Activated T-cell treated with anti-CD3 and anti-CD28 coated beads, Interleukin-2, amount 50 U/mL, for 24 hours (primary cell): ENCODE results near the gene RNPC3.
"Not testable (repeated sequence)": the region's sequence is repeated elsewhere in the genome, so short reads cannot be mapped to it uniquely, and the experiment has no call there.

ENCODE experiments used
- DNase-seq: peaks from one replicate; pipeline ENCODE4 v3.0.0-alpha.2; 2020
- H3K27ac Mint-ChIP-seq: 2 replicates; pipeline ENCODE4 v1.8.0; 2020; ENCODE audit warnings: mild to moderate bottlenecking, mixed read lengths
- H3K27me3 Mint-ChIP-seq: 2 replicates; pipeline ENCODE4 v1.8.0; 2020; ENCODE audit warnings: mixed read lengths
- H3K36me3 Mint-ChIP-seq: 2 replicates; pipeline ENCODE4 v1.8.0; 2020; ENCODE audit warnings: low read depth, mixed read lengths
- H3K4me1 Mint-ChIP-seq: 2 replicates; pipeline ENCODE4 v1.8.0; 2020; ENCODE audit warnings: low read depth, mixed read lengths
- H3K4me3 Mint-ChIP-seq: 2 replicates; pipeline ENCODE4 v1.8.0; 2020; ENCODE audit warnings: mild to moderate bottlenecking, moderate library complexity, mixed read lengths
- H3K9me3 Mint-ChIP-seq: 2 replicates; pipeline ENCODE4 v1.8.0; 2020; ENCODE audit warnings: mixed read lengths

The RNPC3 gene

DNA sequence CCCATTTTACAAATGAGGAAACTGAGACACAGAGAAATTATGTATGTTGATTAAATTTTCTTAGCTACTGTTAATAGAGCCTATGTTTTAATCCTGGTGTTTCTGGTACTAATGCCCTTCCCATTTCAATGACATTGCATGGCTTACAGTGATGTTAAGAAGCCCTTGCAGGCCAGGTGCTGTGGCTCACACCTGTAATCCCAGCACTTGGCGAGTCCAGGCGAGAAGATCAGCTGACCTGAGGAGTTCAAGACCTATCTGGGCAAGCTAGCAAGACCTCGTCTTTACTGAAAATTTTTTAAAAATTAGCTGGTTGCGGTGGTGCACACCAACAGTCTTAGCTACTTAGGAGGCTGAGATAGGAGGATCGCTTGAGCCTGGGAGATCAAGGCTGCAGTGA, 51.3 kb downstream of the RNPC3 start:
- H3K27ac Mint-ChIP-seq, H3K4me3 Mint-ChIP-seq, H3K9me3 Mint-ChIP-seq, H3K4me1 Mint-ChIP-seq, H3K27me3 Mint-ChIP-seq, DNase-seq: not testable (repeated sequence)
- H3K36me3 Mint-ChIP-seq: peaks cover 41% of the 10 kb centered on the region

- peaks cover 17% of the 10 kb centered on the region for H3K36me3 Mint-ChIP-seq
- H3K9me3 Mint-ChIP-seq: no peaks in the 10 kb centered on the region
- H3K27ac Mint-ChIP-seq: no peak overlapping the region
- no peaks in the 10 kb centered on the region for H3K4me1 Mint-ChIP-seq
- no peak for DNase-seq
- no peaks in the 10 kb centered on the region for H3K27me3 Mint-ChIP-seq
- no peak overlapping the region for H3K4me3 Mint-ChIP-seq
Observed at GRCh38 chr1:103582464-103582863, 57.0 kb downstream of the RNPC3 start.

DNA sequence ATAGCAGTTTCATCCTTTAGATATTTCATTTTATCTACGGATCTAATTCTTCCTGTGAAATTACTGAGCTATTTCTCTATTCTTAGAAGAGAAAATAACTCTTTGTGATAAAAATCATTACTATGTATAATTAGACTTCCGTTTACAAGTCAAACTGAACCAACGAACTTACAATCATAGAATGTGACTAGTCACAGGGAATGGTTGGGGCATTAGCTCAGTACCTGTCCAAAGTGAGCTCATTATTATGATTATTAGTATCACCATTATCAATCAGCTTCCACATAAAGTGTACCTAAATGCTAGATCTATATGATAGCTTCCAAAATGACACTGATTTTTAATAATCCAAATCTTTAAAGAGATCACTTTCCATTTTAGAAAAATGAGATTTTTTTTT, 58.4 kb downstream of the RNPC3 start:
- Mint-ChIP-seq H3K4me3 (no peak overlapping the region), H3K9me3 (peaks cover 3% of the 10 kb centered on the region), H3K27ac (no peak overlapping the region), H3K27me3 (peaks cover 2% of the 10 kb centered on the region), H3K4me1 (no peaks in the 10 kb centered on the region), H3K36me3 (peaks cover 9% of the 10 kb centered on the region)
- no peak for DNase-seq

DNA sequence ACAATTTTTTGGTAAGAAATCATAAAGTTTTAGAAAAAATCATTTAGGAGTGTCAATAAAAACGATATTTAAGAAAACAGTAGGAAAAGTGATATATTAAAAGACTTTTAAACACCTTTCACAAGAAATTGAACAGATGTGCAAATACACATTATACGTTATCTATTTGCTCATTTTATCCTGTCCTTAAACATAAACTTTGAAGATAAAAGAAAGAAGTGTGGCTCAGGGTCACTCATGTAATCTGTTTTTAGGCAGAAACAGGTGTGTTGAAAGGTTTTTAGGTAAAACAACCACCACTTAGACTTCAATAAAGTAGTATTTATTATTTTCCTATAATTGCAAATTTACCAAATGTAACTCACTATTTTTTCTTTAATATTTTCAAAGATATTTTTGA, 59.0 kb downstream of the RNPC3 start:
- peaks cover 5% of the 10 kb centered on the region for H3K36me3 Mint-ChIP-seq
- H3K9me3 Mint-ChIP-seq: peaks cover 8% of the 10 kb centered on the region
- peaks cover 6% of the 10 kb centered on the region for H3K27me3 Mint-ChIP-seq
- DNase-seq: no peak
- no peaks in the 10 kb centered on the region for H3K4me1 Mint-ChIP-seq
- H3K27ac Mint-ChIP-seq: no peak overlapping the region
- H3K4me3 Mint-ChIP-seq: no peak overlapping the region

DNA sequence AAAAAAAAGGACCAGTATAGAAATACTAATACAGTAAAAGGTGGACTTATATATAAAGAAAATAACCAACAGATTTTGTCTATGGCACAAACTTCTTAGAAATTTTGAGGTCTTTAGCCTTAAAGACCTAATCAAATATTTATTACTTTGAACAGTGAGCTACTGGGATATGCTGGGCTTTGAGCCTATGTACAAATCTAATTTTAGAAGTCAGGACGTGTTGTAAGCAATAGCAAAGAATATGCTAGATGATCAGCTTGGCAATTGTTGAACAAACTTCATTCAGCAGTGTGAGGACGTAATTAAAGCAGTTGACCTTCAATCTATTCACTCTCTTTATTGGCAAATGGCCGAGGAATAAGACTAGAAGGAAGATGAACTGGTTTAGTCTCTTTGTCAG, 77.2 kb downstream of the RNPC3 start:
- not testable (repeated sequence) for H3K36me3 Mint-ChIP-seq, H3K4me3 Mint-ChIP-seq

More for the DNA sequence above, 77.2 kb downstream of the RNPC3 start:
- H3K4me1 Mint-ChIP-seq, H3K27me3 Mint-ChIP-seq, H3K27ac Mint-ChIP-seq, DNase-seq, H3K9me3 Mint-ChIP-seq: not testable (repeated sequence)
